ENCODE data around the gene L3HYPDH. TPM values are rescaled to one million over a fixed set of nuclear protein-coding genes. Genes with fewer than 3 reads are reported as not detected.

Gene L3HYPDH
- total and polyA plus RNA-seq, 12 donors = 7.5 to 16.6 (median 10.3) TPM

- WGBS, 2 donors = 50 to 59% methylated on average over 1 of the region's 1 CpG
- peaks cover 0 to 63% (median 43%) of the 10 kb centered on the region in 9 donors for H3K4me1 ChIP-seq
- no peaks in the 10 kb centered on the region for H3K27me3 ChIP-seq
- H3K4me3 ChIP-seq = no peak overlapping the region
- H3K9me3 ChIP-seq = no peaks in the 10 kb centered on the region
- intact Hi-C loops (cut with DNase I) = loop anchor here in 7 of 10 donors (5.0 to 10.0 kb wide), 7 partner anchors 51 to 301 kb away; partner anchors contain the start of gene DAAM1 (in 2 of the 7)
- H3K27ac ChIP-seq = peak overlapping the region in 9 of 10 donors; percentile 17 to 74 (median 68)
- no peaks in the 10 kb centered on the region for H3K36me3 ChIP-seq
- peak in 6 of 8 donors; percentile 21 to 48 (median 35) for ATAC-seq
- peak in 7 of 9 donors; percentile 30 to 66 (median 46) for TF ChIP-seq CTCF (IDR thresholded peaks at IDR 0.05)
- no peak for DNase-seq
These were observed 55.6 kb downstream of the L3HYPDH start for GRCh38 chr14:59428581-59429012.

- Histone ChIP-seq H3K27me3 (no peaks in the 10 kb centered on the region), H3K36me3 (no peaks in the 10 kb centered on the region), H3K4me1 (peaks cover 0 to 70% (median 43%) of the 10 kb centered on the region in 9 donors), H3K27ac (peak overlapping the region; percentile 17 to 74 (median 68)), H3K9me3 (no peaks in the 10 kb centered on the region), H3K4me3 (no peak overlapping the region)
- intact Hi-C loops (cut with DNase I) = loop anchor here in 7 of 10 donors (5.0 to 10.0 kb wide), 7 partner anchors 51 to 301 kb away; partner anchors contain the start of gene DAAM1 (in 2 of the 7)
- no peak for TF ChIP-seq CTCF (IDR thresholded peaks at IDR 0.05)
- DNase-seq (peak; percentile 74 to 77), ATAC-seq (peak; percentile 73 to 89 (median 80))
- 57 to 60% methylated on average over 13 of the region's 13 CpGs for WGBS, 2 donors
These were observed 56.3 kb downstream of the L3HYPDH start for GRCh38 chr14:59427653-59428580.

- ATAC-seq = peak; percentile 45 to 66 (median 54)
- DNase-seq = peak in 1 of 2 donors; percentile 37
- peaks cover 0 to 83% (median 52%) of the 10 kb centered on the region in 9 donors for H3K4me1 ChIP-seq
- H3K27me3 ChIP-seq = no peaks in the 10 kb centered on the region
- H3K27ac ChIP-seq = peak overlapping the region in 9 of 10 donors; percentile 4 to 76 (median 70)
- intact Hi-C loops (cut with DNase I) = loop anchor here in 7 of 10 donors (5.0 to 10.0 kb wide), 7 partner anchors 48 to 298 kb away; partner anchors contain the start of gene DAAM1 (in 2 of the 7)
- H3K36me3 ChIP-seq = no peaks in the 10 kb centered on the region
- WGBS, 2 donors = 50% methylated on average over 3 of the region's 3 CpGs
- TF ChIP-seq CTCF (IDR thresholded peaks at IDR 0.05) = peak in 1 of 9 donors; percentile 7
- no peaks in the 10 kb centered on the region for H3K9me3 ChIP-seq
- H3K4me3 ChIP-seq = no peak overlapping the region
These were observed 58.8 kb downstream of the L3HYPDH start for GRCh38 chr14:59425322-59425935.
